ENCODE results near the gene ADISSP.

- TF ChIP-seq CTCF (IDR thresholded peaks at IDR 0.05; ENCODE audit: insufficient read depth, low read depth, low read length) (no peak), EZH2 (IDR thresholded peaks at IDR 0.05; ENCODE audit: insufficient read depth, low read length) (no peak)
Measured at GRCh38 chr20:3794701-3795420, 27.3 kb upstream of the ADISSP start.
